Liver (tissue), 3 donors: ENCODE measurements around the gene AUNIP.

ENCODE experiments used
- ATF3 ChIP-seq: IDR thresholded peaks from 2 replicates; pipeline ENCODE4 v1.6.1; 2016; ENCODE audit warnings: antibody characterized with exemption
- CTCF ChIP-seq: fragments of 150-350 bp; IDR thresholded peaks from 2 replicates; pipeline ENCODE4 v1.5.1; 2017; ENCODE audit warnings: improper control_type of control experiment, low read depth, low read length; ENCODE audit not compliant: missing input control
- EGR1 ChIP-seq, 2 donors: IDR thresholded peaks; 2 replicates each; pipeline ENCODE4 v1.6.1; 2016 to 2018; ENCODE audit warnings: antibody characterized with exemption in 2 of 2, low read depth in 2 of 2
- FOXA1 ChIP-seq: IDR thresholded peaks from 2 replicates; pipeline ENCODE4 v1.6.1; 2016; ENCODE audit warnings: antibody characterized with exemption
- GABPA ChIP-seq, 2 donors: IDR thresholded peaks in 1 of 2; conservative IDR thresholded peaks in 1 of 2; 2 replicates each; pipeline ENCODE4 v1.6.1; 2016; ENCODE audit warnings: antibody characterized with exemption in 2 of 2, mild to moderate bottlenecking in 1 of 2, moderate library complexity in 1 of 2
- JUND ChIP-seq, 2 donors: IDR thresholded peaks; 2 replicates each; pipeline ENCODE4 v1.6.1; 2016; ENCODE audit warnings: antibody characterized with exemption in 2 of 2
- MAX ChIP-seq: IDR thresholded peaks from 2 replicates; pipeline ENCODE4 v1.6.1; 2016; ENCODE audit warnings: antibody characterized with exemption
- RAD21 ChIP-seq, 2 donors: IDR thresholded peaks; 2 replicates each; pipeline ENCODE4 v1.6.1; 2016; ENCODE audit warnings: antibody characterized with exemption in 2 of 2, mild to moderate bottlenecking in 2 of 2
- REST ChIP-seq: IDR thresholded peaks from 2 replicates; pipeline ENCODE4 v1.6.1; 2016; ENCODE audit warnings: antibody characterized with exemption, mild to moderate bottlenecking
- SP1 ChIP-seq: IDR thresholded peaks from 2 replicates; pipeline ENCODE4 v1.6.1; 2018; ENCODE audit warnings: antibody characterized with exemption, mild to moderate bottlenecking
- TAF1 ChIP-seq: conservative IDR thresholded peaks from 2 replicates; pipeline ENCODE4 v1.6.1; 2016; ENCODE audit warnings: antibody characterized with exemption, mild to moderate bottlenecking
- YY1 ChIP-seq: IDR thresholded peaks from 2 replicates; pipeline ENCODE4 v1.6.1; 2016; ENCODE audit warnings: antibody characterized with exemption, mild to moderate bottlenecking
- donor health status: healthy.
- donor health status: healthy.

- TF ChIP-seq CTCF (peak; percentile 86), FOXA1 (no peak), REST (no peak), GABPA (IDR thresholded peaks at IDR 0.05 in 1 of 2, conservative IDR thresholded peaks at IDR 0.05 in 1 of 2) (no peak), MAX (no peak), SP1 (no peak), TAF1 (no peak), YY1 (no peak), ATF3 (no peak), EGR1 (IDR thresholded peaks at IDR 0.05; ENCODE audit: low read depth in 2 of 2) (no peak), JUND (IDR thresholded peaks at IDR 0.05) (no peak), RAD21 (IDR thresholded peaks at IDR 0.05) (peak; percentile 95 to 96)
These were observed 48.6 kb downstream of the AUNIP start for GRCh38 chr1:25810341-25811299.
